ENCODE measurements around the gene EFR3B. TPM values are rescaled to one million over a fixed set of nuclear protein-coding genes. Genes with fewer than 3 reads are reported as not detected.

Gene EFR3B
- total and polyA plus RNA-seq, 10 of the 15 experiments (the other 5 are each of a cell fraction or from before 2014, with no cell fraction given), result 0.12 to 3.9 (median 1.8) TPM

Small RNAs within 50 kb of the gene (small RNA-seq; reads per million reads assigned to genes)
- gene RF00019, result not detected
- not detected for gene RN7SL856P

Other genes with a start within 250 kb of the EFR3B start
- 41.3 and 46.1 TPM in 2 replicates for gene PTRHD1, start 248.7 kb upstream of the EFR3B start, total RNA-seq (2014; rRNA removed)
- gene PTRHD1, start 248.7 kb upstream of the EFR3B start, total RNA-seq (2014; rRNA removed; fragmentation: Illumina TruSeq; extraction: Trizol), result 28.1 and 30.4 TPM in 2 replicates
- gene PTRHD1, start 248.7 kb upstream of the EFR3B start, total RNA-seq (2021), result 36.6 and 39.0 TPM in 2 replicates
- 59.3 and 62.3 TPM in 2 replicates for gene PTRHD1, start 248.7 kb upstream of the EFR3B start, polyA plus RNA-seq (2011; rRNA removed)
- gene PTRHD1, start 248.7 kb upstream of the EFR3B start, polyA plus RNA-seq (2014; fragmentation: Illumina TruSeq; extraction: Trizol), result 8.2 and 15.9 TPM in 2 replicates
- gene PTRHD1, start 248.7 kb upstream of the EFR3B start, polyA plus RNA-seq (2014; fragmentation: Nextera tagmentation; extraction: Ambion mirVana), result 10 to 100 TPM; 30.6 to 43.9 TPM
- 54.6 and 64.2 TPM in 2 replicates for gene PTRHD1, start 248.7 kb upstream of the EFR3B start, polyA plus RNA-seq (2014; rRNA removed)
- gene PTRHD1, start 248.7 kb upstream of the EFR3B start, polyA plus RNA-seq (2016; fragmentation: Nextera tagmentation; extraction: Ambion mirVana), result 10 to 100 TPM; 50.0 to 52.2 TPM
- 28.2 and 31.7 TPM in 2 replicates for gene CENPO, start 248.7 kb upstream of the EFR3B start, total RNA-seq (2014; rRNA removed)
- 22.1 and 22.2 TPM in 2 replicates for gene CENPO, start 248.7 kb upstream of the EFR3B start, total RNA-seq (2014; rRNA removed; fragmentation: Illumina TruSeq; extraction: Trizol)
- 25.5 and 31.1 TPM in 2 replicates for gene CENPO, start 248.7 kb upstream of the EFR3B start, total RNA-seq (2021)
- gene CENPO, start 248.7 kb upstream of the EFR3B start, polyA plus RNA-seq (2011; rRNA removed), result 34.4 and 37.0 TPM in 2 replicates
- 32.3 and 37.6 TPM in 2 replicates for gene CENPO, start 248.7 kb upstream of the EFR3B start, polyA plus RNA-seq (2014; fragmentation: Illumina TruSeq; extraction: Trizol)
- 10 to 100 TPM; 18.7 to 23.1 TPM for gene CENPO, start 248.7 kb upstream of the EFR3B start, polyA plus RNA-seq (2014; fragmentation: Nextera tagmentation; extraction: Ambion mirVana)
- gene CENPO, start 248.7 kb upstream of the EFR3B start, polyA plus RNA-seq (2014; rRNA removed), result 26.9 and 35.1 TPM in 2 replicates
- gene CENPO, start 248.7 kb upstream of the EFR3B start, polyA plus RNA-seq (2016; fragmentation: Nextera tagmentation; extraction: Ambion mirVana), result 10 to 100 TPM; 32.0 to 34.7 TPM
- 58.9 and 75.6 TPM in 2 replicates for gene ADCY3, start 121.8 kb upstream of the EFR3B start, total RNA-seq (2014; rRNA removed)
- 44.9 and 47.5 TPM in 2 replicates for gene ADCY3, start 121.8 kb upstream of the EFR3B start, total RNA-seq (2014; rRNA removed; fragmentation: Illumina TruSeq; extraction: Trizol)
- 88.2 and 102 TPM in 2 replicates for gene ADCY3, start 121.8 kb upstream of the EFR3B start, total RNA-seq (2021)
- 31.0 and 53.2 TPM in 2 replicates for gene ADCY3, start 121.8 kb upstream of the EFR3B start, polyA plus RNA-seq (2011; rRNA removed)
- 44.4 and 72.7 TPM in 2 replicates for gene ADCY3, start 121.8 kb upstream of the EFR3B start, polyA plus RNA-seq (2014; fragmentation: Illumina TruSeq; extraction: Trizol)
- gene ADCY3, start 121.8 kb upstream of the EFR3B start, polyA plus RNA-seq (2014; fragmentation: Nextera tagmentation; extraction: Ambion mirVana), result 1 to 10 TPM; 2.8 to 8.6 TPM
- gene ADCY3, start 121.8 kb upstream of the EFR3B start, polyA plus RNA-seq (2014; rRNA removed), result 90.5 and 107 TPM in 2 replicates
- 10 to 100 TPM; 13.2 to 17.2 TPM for gene ADCY3, start 121.8 kb upstream of the EFR3B start, polyA plus RNA-seq (2016; fragmentation: Nextera tagmentation; extraction: Ambion mirVana)
- gene DNAJC27, start 70.1 kb upstream of the EFR3B start, total RNA-seq (2014; rRNA removed), result 3.7 and 4.9 TPM in 2 replicates
- gene DNAJC27, start 70.1 kb upstream of the EFR3B start, total RNA-seq (2014; rRNA removed; fragmentation: Illumina TruSeq; extraction: Trizol), result 4.5 and 4.8 TPM in 2 replicates
- gene DNAJC27, start 70.1 kb upstream of the EFR3B start, total RNA-seq (2021), result 2.8 and 3.6 TPM in 2 replicates
- 6.7 and 9.3 TPM in 2 replicates for gene DNAJC27, start 70.1 kb upstream of the EFR3B start, polyA plus RNA-seq (2011; rRNA removed)
- 5.4 and 7.8 TPM in 2 replicates for gene DNAJC27, start 70.1 kb upstream of the EFR3B start, polyA plus RNA-seq (2014; fragmentation: Illumina TruSeq; extraction: Trizol)
- gene DNAJC27, start 70.1 kb upstream of the EFR3B start, polyA plus RNA-seq (2014; fragmentation: Nextera tagmentation; extraction: Ambion mirVana), result 1 to 10 TPM in 1 of 2 experiments, under 1 TPM in 1; 0.95 to 1.3 TPM
- 3.7 and 9.6 TPM in 2 replicates for gene DNAJC27, start 70.1 kb upstream of the EFR3B start, polyA plus RNA-seq (2014; rRNA removed)
- gene DNAJC27, start 70.1 kb upstream of the EFR3B start, polyA plus RNA-seq (2016; fragmentation: Nextera tagmentation; extraction: Ambion mirVana), result 1 to 10 TPM; 2.9 TPM
- 10.3 and 14.7 TPM in 2 replicates for gene POMC, start 126.5 kb downstream of the EFR3B start, total RNA-seq (2014; rRNA removed)
- 1.0 and 1.3 TPM in 2 replicates for gene POMC, start 126.5 kb downstream of the EFR3B start, total RNA-seq (2014; rRNA removed; fragmentation: Illumina TruSeq; extraction: Trizol)
- gene POMC, start 126.5 kb downstream of the EFR3B start, total RNA-seq (2021), result 6.2 and 6.8 TPM in 2 replicates
- gene POMC, start 126.5 kb downstream of the EFR3B start, polyA plus RNA-seq (2011; rRNA removed), result 0.05 TPM in 1 of 2 replicates, not detected in the other
- gene POMC, start 126.5 kb downstream of the EFR3B start, polyA plus RNA-seq (2014; fragmentation: Illumina TruSeq; extraction: Trizol), result 0.15 TPM in 1 of 2 replicates, not detected in the other
- under 1 TPM in 1 of 2 experiments, not detected in 1; 0.11 TPM for gene POMC, start 126.5 kb downstream of the EFR3B start, polyA plus RNA-seq (2014; fragmentation: Nextera tagmentation; extraction: Ambion mirVana)
- gene POMC, start 126.5 kb downstream of the EFR3B start, polyA plus RNA-seq (2014; rRNA removed), result 11.9 and 12.7 TPM in 2 replicates
- 10 to 100 TPM; 11.0 to 11.7 TPM for gene POMC, start 126.5 kb downstream of the EFR3B start, polyA plus RNA-seq (2016; fragmentation: Nextera tagmentation; extraction: Ambion mirVana)